GM18907 (cell line): Measurements from ENCODE around the gene DAB2IP.

Source experiments
- ATAC-seq: cut with Tn5 transposase; IDR thresholded peaks from one replicate; pipeline ENCODE4 v1.9.1; 2021; ENCODE audit warnings: mild to moderate bottlenecking, moderate library complexity; ENCODE audit not compliant: unreplicated experiment

The DAB2IP gene

GRCh38 chr9:121720311-121721057 is 69.0 kb downstream of the DAB2IP start:
- no peak for ATAC-seq

DNA sequence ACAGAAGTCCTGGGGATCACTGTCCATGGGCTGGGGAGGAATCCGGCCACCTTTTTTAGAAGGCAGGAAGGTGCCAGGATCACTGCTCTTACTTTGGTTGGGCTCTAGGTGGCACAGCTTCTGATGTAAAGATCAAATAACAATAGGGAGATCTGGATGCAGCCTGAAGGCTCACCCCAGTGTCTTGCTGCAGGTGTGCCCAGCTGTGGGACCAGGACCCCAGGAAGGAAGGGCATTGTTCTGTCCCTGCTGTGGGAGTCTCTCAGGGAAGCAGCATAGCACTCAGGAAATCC is 69.6 kb downstream of the DAB2IP start:
- ATAC-seq: no peak

GRCh38 chr9:121721770-121722169 is 70.3 kb downstream of the DAB2IP start:
- ATAC-seq: no peak

GRCh38 chr9:121725008-121725775 is 73.8 kb downstream of the DAB2IP start:
- no peak for ATAC-seq

GRCh38 chr9:121727295-121728020 is 76.0 kb downstream of the DAB2IP start:
- ATAC-seq: no peak

DNA sequence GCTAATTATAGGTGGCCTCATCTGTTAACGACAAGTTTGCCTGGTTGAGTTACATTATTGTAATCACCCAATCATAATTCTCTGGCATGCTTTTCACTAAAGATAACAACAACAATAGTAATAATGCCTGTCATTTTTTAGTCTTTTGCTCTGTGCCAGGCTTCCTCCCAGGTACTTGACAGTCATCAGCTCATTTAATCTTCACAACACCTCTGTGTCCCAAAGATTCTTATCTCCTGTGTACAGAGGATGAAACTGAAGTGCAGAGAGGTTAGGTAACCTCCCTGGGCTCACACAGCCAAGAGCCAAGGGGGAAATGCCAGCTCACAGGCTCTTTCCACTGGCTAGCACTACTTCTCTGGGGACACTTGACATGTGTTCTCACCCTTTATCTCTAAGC is 77.5 kb downstream of the DAB2IP start:
- ATAC-seq: no peak

- no peak for ATAC-seq
These were observed 78.5 kb downstream of the DAB2IP start for GRCh38 chr9:121729769-121730562.

DNA sequence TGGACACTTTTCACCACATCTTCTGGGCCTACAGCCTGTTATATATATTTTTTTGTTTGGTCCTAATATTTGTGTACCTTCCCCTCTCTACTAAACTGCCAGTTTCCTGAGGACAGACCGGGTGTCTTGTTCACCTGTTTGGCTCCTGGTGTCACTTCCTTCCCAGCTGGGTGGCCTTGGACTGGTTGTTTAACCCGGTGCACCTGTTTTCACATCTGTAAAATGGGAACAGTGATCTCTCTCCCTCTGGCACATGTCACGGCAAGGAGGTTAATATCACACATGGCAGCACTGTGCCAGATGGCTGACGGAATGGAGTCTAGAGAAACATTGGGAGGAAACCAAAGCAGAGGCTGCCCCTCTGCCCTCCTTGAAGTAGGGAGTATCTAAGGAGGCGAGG is 79.7 kb downstream of the DAB2IP start:
- ATAC-seq: no peak

- no peak for ATAC-seq
These were observed 80.5 kb downstream of the DAB2IP start for GRCh38 chr9:121731919-121732318.

DNA sequence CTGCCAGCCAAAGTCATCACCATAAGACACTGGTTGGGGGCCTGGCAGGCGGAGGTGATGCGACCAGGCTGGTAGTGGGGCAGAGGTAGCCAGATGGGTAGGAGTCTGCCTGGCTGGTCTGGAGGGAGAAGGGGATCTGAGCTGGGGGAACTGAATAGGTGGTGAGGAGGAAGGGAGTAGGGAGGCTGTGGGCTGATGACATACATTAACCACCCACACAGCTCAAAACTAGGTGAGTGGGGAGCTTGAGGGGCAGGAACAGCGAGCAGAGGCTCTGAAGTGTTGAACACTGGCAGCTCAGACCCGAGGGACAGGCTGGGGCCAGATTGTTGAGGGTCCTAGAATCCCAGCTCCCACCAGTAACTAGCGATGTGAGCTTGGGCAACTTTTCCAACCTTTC is 81.0 kb downstream of the DAB2IP start:
- ATAC-seq: no peak

DNA sequence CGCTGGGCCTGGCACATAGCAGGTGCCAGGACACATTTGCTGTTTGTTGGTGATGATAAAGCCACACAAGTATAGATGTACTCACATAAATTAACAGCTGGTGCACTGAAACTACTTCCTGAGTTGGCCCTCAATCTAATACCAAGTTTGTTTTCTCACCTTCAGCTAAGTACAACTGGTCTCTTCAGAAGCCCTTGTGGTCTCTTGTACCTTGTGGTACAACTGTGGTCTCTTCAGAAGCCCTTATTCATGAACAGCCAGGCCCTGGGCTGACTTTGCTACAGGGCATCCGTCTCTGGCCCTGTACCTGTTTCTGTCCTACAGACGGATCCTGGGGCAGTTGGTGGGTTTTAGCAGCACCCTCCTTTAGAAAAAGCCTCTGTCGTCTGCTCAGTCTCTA is 81.5 kb downstream of the DAB2IP start:
- no peak for ATAC-seq

DNA sequence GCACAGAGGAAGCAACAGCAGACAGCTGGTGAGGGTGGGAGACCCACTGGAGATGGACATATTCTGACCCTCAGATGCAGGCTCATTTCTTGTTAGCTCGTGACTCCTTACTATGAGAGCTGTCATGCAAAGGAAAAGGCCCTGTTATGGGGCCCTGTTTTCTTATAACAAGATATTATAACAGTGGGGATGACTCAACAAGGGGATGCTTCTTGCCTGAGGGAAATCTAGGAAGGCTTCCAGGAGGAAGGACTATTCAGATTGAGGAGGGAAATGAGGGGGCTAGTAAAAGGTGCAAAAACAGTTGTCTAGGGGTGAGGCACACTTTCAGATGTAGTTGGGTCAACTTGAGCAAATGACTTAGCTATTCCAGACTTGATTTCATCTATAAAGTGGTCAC is 83.0 kb downstream of the DAB2IP start:
- ATAC-seq: no peak

DNA sequence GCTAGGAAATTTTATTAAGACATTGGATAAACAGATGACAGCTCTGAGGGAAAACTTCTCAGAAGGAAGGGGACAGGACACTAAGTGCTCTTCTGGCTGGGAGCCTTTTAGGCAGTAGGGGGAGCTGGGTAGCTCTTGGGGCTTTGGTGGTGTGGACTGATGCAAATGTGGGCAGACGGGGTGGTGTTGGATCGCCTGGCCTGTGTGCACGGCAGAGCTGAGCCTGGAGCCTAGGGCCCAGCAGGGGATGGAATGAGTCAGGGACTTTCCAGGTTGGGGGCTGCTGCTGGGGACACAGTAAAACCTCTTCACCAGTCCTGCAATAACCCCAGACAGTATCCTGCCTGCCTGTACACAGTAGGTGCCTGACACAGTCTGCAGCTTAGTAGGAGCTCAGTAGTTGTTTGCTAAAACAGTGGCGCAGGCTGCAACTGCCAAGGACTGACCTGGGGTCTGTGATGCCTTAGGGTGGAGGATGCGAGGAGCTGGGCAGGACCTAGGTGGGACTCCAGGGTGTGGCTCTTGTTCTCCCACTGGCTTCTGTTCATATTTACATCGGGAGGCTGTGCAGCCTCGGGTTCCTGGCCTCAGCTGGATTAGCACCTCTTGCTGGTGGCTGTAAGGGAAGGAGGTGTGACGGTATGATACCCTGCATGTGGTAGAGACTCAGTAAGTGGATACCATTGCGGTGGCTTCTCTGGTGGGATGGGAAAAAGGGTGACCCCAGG is 83.8 kb downstream of the DAB2IP start:
- peak; percentile 68 for ATAC-seq

- no peak for ATAC-seq
These were observed 84.6 kb downstream of the DAB2IP start for GRCh38 chr9:121735793-121736770.

DNA sequence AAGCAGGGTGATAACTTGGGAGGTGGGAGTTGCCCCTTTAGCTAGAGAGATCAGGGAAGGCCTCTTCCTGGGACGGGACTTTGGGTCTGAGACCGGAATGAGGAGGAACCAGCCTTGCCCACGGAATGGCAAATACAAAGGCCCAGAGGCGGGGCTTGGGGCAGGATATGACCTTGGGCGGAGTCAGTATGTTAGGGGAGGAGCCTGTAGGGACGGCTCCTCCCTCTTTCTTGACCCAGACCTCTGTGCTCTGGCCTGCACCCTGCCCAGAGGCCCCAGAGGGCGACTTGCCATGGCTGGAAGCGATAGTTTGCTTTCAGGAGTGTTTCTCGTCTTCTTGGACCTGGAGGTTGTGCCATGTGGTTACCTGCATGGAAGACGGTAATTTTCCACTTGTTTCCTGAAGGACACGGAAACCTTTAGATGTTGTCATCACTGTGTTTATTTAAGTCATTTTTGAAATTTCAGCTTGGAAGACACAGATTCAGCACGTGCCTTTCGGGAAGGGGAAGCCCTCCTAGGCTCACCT is 85.6 kb downstream of the DAB2IP start:
- no peak for ATAC-seq

DNA sequence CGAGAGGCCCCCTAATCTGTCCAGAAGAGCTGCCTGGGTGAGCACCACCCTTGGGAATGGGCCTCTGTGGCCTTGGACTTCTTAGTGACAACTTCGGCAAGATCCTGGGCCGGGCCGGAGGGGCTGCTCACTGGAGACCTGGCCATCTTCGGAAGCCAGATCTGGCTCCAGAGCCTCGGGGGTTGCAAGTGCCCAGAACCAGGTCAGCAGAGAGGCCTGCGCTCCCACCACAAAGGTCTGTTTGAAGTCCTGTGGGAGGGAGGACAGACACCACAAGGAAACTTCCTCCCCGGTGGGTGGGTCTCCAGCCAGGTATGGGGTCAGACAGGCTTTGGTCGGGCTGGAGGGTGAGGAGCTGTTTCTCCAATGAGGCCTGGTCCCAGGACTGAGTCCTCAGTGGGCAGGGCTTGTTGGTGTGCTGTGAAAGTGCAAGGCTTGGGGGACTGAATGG is 86.1 kb downstream of the DAB2IP start:
- no peak for ATAC-seq

- ATAC-seq: no peak
These were observed 87.0 kb downstream of the DAB2IP start for GRCh38 chr9:121738411-121738810.

- ATAC-seq: no peak
These were observed 87.5 kb downstream of the DAB2IP start for GRCh38 chr9:121738968-121739367.

DNA sequence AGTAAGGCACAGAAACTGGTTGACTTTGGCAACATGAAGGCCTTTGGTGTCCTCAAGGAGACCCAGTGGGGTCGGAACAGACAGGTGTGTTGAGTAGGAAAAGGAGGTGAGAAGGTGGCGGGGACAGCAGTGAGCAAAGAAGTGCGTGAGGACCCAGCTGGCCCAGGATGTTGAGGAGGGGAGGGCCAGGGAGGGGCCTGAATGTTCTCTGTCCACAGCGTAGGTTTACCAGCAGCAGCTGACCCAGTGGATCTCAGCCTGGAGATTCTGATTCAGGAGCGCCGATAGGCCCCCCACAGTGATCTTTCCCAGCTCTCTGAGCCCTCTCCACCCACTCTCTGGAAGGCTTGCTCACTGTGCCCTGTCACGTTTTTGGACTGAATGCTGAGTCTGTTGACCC is 88.5 kb downstream of the DAB2IP start:
- no peak for ATAC-seq
